ENCODE results near the gene CDH12.

DNA sequence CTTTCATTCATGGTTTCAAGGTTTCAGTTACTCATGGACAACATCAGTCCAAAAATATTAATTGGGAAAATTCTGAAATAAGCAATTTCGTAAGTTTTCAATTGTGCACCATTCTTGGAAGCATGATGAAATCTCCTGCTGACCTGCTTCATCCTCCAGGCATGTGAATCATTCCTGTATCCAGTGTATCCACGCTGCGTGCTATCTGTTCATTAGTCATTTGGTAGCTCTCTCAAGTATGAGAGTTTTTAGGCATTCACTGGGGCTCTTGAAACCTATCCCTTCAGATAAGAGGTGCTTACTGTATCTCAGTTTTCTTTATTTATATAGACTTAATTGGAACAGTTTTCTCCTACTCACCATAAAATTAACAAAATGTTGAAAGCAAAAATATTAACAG, 293.0 kb downstream of the CDH12 start:
- no peak for TF ChIP-seq POLR2A (IDR thresholded peaks at IDR 0.05; ENCODE audit: low read length)
- no peak for TF ChIP-seq GATA1 (IDR thresholded peaks at IDR 0.05; ENCODE audit: low read depth, low read length)

All from erythroblast (primary cell).